ENCODE data around the gene CACNA1C.

Gene CACNA1C

DNA sequence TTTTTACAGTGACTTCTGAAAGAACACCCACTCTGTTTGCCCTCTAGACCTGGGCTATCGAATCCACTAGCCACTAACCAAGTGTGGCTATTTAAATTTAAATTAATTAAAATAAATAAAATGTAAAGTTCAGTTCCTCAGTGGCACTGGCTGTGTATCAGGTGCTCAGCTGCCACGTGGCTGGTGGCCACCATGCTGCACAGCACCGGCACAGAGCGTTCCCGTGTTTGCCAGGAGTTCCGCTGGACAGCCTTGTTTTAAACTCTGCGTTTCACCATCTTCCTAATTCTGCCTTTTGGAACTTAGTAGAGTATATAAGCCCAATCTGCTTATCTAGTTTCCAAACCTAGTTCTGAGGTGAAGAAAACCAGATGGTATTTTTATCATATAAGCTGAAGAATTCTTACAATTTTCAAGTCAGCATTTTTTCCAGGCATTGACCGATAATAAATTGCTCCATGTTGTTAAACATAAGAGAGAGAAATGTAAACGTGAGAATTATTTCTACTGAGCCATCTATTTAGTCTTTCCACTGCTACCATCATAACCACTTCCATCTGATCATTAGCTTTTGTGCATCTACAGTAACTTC is 339.0 kb downstream of the CACNA1C start:
- no peak for DNase-seq (ENCODE audit: low read depth)

GRCh38 chr12:2393016-2393415 is 340.2 kb downstream of the CACNA1C start:
- DNase-seq (ENCODE audit: low read depth) = no peak

DNA sequence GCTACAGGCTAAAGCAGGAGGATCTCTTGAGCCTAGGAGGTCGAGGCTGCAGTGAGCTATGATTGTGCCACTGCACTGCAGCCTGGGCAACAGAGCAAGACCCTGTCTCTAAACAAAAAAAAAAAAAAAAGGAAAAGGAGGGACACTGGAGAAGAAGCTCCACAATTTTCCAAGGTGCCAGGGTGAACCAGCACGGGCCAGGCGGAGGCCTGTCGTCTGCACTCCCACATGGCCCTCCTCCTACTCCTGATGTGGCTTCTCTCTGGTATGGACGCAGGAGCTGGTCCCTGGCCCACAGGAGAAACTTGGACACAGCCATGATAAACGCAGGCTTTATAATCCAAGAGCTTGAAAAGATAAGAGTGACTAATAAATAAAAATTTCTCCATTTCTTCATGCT is 341.2 kb downstream of the CACNA1C start:
- no peak for DNase-seq (ENCODE audit: low read depth)

DNA sequence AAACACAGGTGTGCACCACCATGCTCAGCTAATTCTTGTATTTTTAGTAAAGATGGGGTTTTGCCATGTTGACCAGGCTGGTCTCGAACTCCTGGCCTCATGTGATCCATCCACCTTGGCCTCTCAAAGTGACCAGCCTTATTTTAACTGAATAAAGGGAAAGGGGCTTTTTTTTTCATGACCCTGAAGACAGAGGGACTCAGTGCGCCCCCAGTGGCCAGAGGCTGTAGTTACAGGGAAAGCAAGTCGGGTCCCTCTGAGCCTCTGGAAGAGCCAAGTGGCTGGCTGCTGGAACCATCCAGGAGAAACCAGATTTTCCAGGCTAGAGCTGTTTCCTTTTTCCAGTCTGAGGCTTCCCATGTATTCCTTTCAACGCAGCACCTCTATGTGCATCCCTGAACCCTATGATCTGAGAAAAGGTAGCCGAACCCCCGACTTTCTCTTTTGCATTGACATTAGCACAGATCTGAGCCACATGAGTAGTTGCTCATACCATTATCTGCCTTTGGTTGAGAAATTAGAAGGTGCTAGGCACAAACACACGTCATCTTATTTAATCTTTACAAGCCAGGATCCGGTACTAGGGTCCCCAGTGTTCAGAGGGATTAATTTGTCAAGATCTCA is 342.7 kb downstream of the CACNA1C start:
- peak; percentile 52 for DNase-seq (ENCODE audit: low read depth)

- DNase-seq (ENCODE audit: low read depth) = peak; percentile 84
Measured at GRCh38 chr12:2396448-2396871, 343.7 kb downstream of the CACNA1C start.

DNA sequence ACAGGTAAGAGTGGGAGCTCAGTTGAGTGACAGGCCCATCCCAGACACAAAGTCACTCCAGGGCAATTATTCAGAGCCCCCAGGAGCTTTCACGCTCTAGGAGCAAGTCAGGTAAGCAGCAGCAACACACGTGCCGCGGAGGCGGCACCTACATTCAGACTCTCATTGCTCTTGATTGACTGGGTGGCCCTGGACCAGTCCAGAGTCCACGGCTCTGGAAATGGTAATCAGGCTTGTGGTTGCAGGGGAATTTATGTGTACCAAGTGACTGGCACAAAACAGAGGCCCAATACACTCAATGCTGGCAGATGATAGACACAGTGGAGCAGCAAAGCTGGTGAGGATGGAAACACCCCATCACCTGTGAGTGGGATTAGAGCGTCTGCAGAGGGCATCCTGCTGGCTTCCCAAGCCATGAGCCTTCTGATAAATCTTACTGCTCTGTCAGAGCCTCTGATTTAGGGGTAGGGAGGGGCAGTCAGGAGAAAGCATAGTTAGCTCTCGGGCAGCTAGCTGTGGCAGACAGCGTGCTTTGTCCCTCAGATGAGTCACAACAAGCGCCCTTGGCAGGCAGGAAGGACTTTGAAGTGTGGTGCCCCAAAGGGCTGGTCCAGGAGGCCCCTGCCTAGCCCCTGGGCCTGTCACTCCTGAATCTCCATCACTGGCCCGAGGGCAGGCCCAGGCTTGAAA is 344.7 kb downstream of the CACNA1C start:
- no peak for DNase-seq (ENCODE audit: low read depth)

GRCh38 chr12:2401040-2401439 is 348.3 kb downstream of the CACNA1C start:
- DNase-seq (ENCODE audit: low read depth) = no peak

- no peak for DNase-seq (ENCODE audit: low read depth)
Measured at GRCh38 chr12:2402073-2402579, 349.3 kb downstream of the CACNA1C start.

GRCh38 chr12:2403221-2403976 is 350.6 kb downstream of the CACNA1C start:
- DNase-seq (ENCODE audit: low read depth) = no peak

- DNase-seq (ENCODE audit: low read depth) = no peak
Measured at GRCh38 chr12:2405039-2405438, 352.3 kb downstream of the CACNA1C start.

DNA sequence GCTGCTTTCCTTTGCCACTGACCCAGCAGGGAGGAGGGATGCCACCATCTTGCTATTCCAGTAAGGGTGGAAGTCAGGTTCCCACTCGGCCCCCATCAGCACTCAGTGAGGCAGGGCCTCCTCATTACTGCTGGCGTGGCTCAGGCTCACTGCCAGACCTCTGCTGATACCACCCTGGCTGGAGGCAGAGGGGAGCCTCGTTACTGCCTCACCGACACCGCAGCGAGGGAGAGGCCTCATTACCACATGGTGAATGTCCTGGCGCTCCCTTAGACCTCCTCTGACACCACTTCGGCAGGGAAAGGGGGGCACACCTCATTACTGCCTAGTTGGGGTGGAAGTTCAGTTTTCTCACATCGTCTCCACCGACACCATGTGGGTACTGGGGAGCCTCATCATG is 354.1 kb downstream of the CACNA1C start:
- DNase-seq (ENCODE audit: low read depth) = no peak

- DNase-seq (ENCODE audit: low read depth) = no peak
Measured at GRCh38 chr12:2408262-2408661, 355.5 kb downstream of the CACNA1C start.

- DNase-seq (ENCODE audit: low read depth) = no peak
Measured at GRCh38 chr12:2409656-2410265, 357.0 kb downstream of the CACNA1C start.

DNA sequence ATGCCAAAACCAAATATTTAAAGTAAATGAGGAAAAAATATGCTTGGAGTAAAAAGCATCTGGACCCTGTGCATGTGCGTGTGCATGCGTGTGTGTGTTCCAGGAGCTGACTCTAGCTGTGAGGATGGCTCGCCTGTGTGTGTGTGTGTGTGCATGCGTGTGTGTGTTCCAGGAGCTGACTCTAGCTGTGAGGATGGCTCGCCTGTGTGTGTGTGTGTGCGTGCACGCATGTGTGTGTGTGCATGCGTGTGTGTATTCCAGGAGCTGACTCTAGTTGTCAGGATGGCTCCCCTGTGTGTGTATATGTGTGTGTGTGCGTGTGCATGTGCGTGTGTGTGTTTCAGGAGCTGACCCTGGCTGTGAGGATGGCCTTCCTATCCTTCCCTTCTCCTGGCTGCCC is 357.7 kb downstream of the CACNA1C start:
- DNase-seq (ENCODE audit: low read depth) = no peak

DNA sequence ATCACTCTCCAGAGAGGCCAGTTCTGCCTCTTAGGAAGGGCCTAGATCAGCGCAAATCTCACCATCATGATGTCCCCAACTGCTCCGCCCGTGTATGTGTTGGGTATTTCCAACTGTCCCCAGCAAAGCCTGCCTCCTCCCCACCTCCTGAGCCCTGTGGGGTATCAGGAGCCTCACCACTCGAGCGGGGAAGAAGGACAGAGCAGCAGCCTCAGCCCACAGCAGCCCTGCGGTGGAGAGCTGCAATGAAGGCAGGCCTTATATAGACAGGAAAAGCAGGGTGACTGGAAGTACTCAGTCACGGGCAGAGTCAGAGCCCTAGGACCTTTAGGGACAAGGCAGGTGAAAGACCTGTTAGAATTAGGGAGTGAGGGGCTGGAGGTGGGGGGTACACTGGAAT is 358.2 kb downstream of the CACNA1C start:
- no peak for DNase-seq (ENCODE audit: low read depth)

GRCh38 chr12:2411616-2412304 is 359.0 kb downstream of the CACNA1C start:
- DNase-seq (ENCODE audit: low read depth) = no peak

DNA sequence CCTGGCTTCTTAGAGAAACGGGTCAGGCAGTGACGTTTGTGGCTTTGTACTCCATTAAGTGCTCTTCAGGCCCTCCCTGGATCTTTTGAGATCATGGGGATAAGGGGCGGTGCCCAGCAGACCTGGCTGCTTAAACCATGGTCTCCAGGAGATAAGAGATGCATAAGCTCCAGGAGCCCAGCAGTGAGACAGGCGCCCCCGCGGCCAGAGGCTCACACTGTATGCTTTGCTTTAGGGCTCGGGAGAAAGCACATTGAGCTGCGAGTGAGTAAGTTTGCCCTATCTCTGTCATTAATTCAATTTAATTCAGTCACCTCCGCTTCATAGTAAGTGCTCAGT is 359.5 kb downstream of the CACNA1C start:
- no peak for DNase-seq (ENCODE audit: low read depth)

GRCh38 chr12:2413301-2413700 is 360.5 kb downstream of the CACNA1C start:
- DNase-seq (ENCODE audit: low read depth) = no peak

GRCh38 chr12:2413999-2414792 is 361.4 kb downstream of the CACNA1C start:
- no peak for DNase-seq (ENCODE audit: low read depth)

- peak; percentile 14 for DNase-seq (ENCODE audit: low read depth)
Measured at GRCh38 chr12:2414810-2415567, 362.2 kb downstream of the CACNA1C start.

Measured in EH (cell line).